Tibial nerve (tissue), 3 donors: Measurements from ENCODE around the gene PHAF1.

Experiments
- CTCF ChIP-seq, 5 experiments: fragments of 200-600 bp in 3 of 5; fragments of 450-650 bp in 2 of 5; sonication (generic) in 3 of 5; IDR thresholded peaks; one replicate each; pipeline ENCODE4 v1.5.1; 2016 to 2019; ENCODE audit warnings: antibody characterized with exemption in 5 of 5, mild to moderate bottlenecking in 3 of 5, moderate library complexity in 2 of 5
- POLR2A ChIP-seq, 2 donors: fragments of 450-650 bp; IDR thresholded peaks; one replicate each; pipeline ENCODE4 v1.6.1; 2017; ENCODE audit warnings: antibody characterized with exemption in 2 of 2, mild to moderate bottlenecking in 2 of 2, moderate library complexity in 2 of 2

GRCh38 chr16:67164599-67165061, 54.9 kb downstream of the PHAF1 start, which contains the start of gene HSF4:
- no peak for TF ChIP-seq CTCF (IDR thresholded peaks at IDR 0.05)
- peak in 1 of 2 donors; percentile 57 for TF ChIP-seq POLR2A (IDR thresholded peaks at IDR 0.05)
